Left lung (tissue), 10 donors: ENCODE data around the gene ASIP. TPM values are rescaled to one million over a fixed set of nuclear protein-coding genes. Genes with fewer than 3 reads are reported as not detected.
"Not testable (repeated sequence)": the region's sequence is repeated elsewhere in the genome, so short reads cannot be mapped to it uniquely, and the experiment has no call there.

ENCODE experiments used
- ATAC-seq: fragments of 200-7000 bp; cut with Tn5 transposase; one replicate; pipeline ENCODE4 v1.9.1; 2020; ENCODE audit warnings: moderate library complexity
- DNase-seq, 4 donors: peaks; one replicate each; pipeline ENCODE4 v3.0.0-alpha.2; 2013 to 2020
- H3K27ac ChIP-seq, 2 donors: fragments of 200-600 bp; sonication (generic) in 1 of 2; one replicate each; pipeline versions ENCODE4 v1.5.0 to v1.8.0; 2020 to 2021
- H3K27me3 ChIP-seq, 2 donors: fragments of 200-600 bp; sonication (generic) in 1 of 2; one replicate each; pipeline versions ENCODE4 v1.5.0 to v1.8.0; 2020 to 2021
- H3K36me3 ChIP-seq, 2 donors: fragments of 200-600 bp; sonication (generic) in 1 of 2; one replicate each; pipeline versions ENCODE4 v1.5.0 to v1.8.0; 2020 to 2021
- H3K4me1 ChIP-seq, 2 donors: fragments of 200-600 bp; one replicate each; pipeline ENCODE4 v1.8.0; 2021
- H3K4me3 ChIP-seq, 2 donors: fragments of 200-600 bp; sonication (generic) in 1 of 2; one replicate each; pipeline versions ENCODE4 v1.5.0 to v1.8.0; 2020 to 2021; ENCODE audit warnings: mild to moderate bottlenecking in 1 of 2
- H3K9me3 ChIP-seq, 2 donors: fragments of 200-600 bp; sonication (generic) in 1 of 2; one replicate each; pipeline versions ENCODE4 v1.5.0 to v1.8.0; 2020 to 2021
- intact Hi-C, 2 donors: fragments of 100-400 bp; cut with DNase I; formaldehyde crosslinking; loops; one replicate each; pipeline versions ENCODE4 v1.11.2 to v1.14.2; 2022
- polyA plus RNA-seq, 6 donors: library from polyadenylated mRNA; unstranded; fragments of 120-200 nt; gene quantifications; one replicate each; pipeline ENCODE4 v1.2.1, GENCODE V29; 2013; ENCODE audit not compliant: insufficient read length in 6 of 6
- total RNA-seq, 2 donors: library from RNA; stranded (reverse); fragmentation: NEBNext Ultra II Directional; extraction: Animal tissue kit (Norgen Biotek cat#: 25700); gene quantifications; one replicate each; pipeline ENCODE4 v1.2.1, GENCODE V29; 2021
- TF ChIP-seq, protein P1 (sequence below), 2 donors: fragments of 200-600 bp; sonication (generic) in 1 of 2; IDR thresholded peaks; one replicate each; pipeline versions ENCODE4 v1.5.0 to v1.8.0; 2021; ENCODE audit warnings: antibody characterized with exemption in 2 of 2
- donor health status: DM: no; HTN: yes; CAD: no.
- donor health status: DM: no; HTN: no; CAD: no.

The ASIP gene
- total and polyA plus RNA-seq, 8 donors, result 0.29 to 0.79 (median 0.36) TPM; not detected in 4

DNA sequence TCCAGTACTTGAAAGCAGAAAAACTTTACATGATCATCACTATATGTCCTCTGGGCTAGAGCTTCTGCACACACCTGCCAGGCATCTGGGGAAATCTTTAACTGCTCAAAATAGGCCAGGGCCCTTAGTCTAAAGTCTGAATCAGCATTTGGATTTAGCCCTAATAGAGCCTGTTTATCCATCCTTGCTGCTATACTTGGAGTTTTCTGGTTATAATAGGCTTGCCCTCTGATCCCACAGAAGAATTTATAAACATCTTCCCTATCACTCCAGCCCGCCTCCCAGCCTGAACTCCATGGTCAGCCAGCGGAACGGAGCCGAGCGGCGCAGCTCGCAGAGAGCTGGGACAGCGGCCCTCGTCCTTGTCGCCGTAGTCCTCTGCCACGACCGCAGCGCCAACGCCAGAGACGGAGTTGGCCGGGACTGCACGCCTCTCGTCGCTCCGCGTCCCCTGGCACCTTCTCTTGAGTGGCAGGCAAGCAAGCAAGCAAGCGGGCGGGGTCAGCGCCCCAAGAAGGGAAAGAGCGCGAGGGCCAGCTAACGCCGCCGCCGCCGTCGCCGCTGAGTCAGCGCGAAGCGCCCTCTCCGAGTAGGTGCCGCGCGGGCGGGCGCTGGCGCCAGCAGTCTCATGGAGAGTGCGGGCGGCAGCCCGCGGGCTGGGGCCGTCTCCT, 25.4 kb upstream of the ASIP start:
- peak; percentile 99 for ATAC-seq

GRCh38 chr20:34216382-34216742, 24.9 kb upstream of the ASIP start:
- Histone ChIP-seq H3K36me3 (no peaks in the 10 kb centered on the region), H3K9me3 (peaks cover 0 to 3% of the 10 kb centered on the region in 2 donors), H3K27ac (peak overlapping the region; percentile 46 to 67), H3K4me1 (peaks cover 7 to 12% of the 10 kb centered on the region in 2 donors), H3K27me3 (peaks cover 0 to 33% of the 10 kb centered on the region in 2 donors), H3K4me3 (peak overlapping the region; percentile 28 to 33)
- TF ChIP-seq, protein P1, sequence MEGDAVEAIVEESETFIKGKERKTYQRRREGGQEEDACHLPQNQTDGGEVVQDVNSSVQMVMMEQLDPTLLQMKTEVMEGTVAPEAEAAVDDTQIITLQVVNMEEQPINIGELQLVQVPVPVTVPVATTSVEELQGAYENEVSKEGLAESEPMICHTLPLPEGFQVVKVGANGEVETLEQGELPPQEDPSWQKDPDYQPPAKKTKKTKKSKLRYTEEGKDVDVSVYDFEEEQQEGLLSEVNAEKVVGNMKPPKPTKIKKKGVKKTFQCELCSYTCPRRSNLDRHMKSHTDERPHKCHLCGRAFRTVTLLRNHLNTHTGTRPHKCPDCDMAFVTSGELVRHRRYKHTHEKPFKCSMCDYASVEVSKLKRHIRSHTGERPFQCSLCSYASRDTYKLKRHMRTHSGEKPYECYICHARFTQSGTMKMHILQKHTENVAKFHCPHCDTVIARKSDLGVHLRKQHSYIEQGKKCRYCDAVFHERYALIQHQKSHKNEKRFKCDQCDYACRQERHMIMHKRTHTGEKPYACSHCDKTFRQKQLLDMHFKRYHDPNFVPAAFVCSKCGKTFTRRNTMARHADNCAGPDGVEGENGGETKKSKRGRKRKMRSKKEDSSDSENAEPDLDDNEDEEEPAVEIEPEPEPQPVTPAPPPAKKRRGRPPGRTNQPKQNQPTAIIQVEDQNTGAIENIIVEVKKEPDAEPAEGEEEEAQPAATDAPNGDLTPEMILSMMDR (IDR thresholded peaks at IDR 0.05), result no peak
- DNase-seq (no peak), ATAC-seq (no peak)
- intact Hi-C loops, result no loop called here

More for the DNA sequence above, 25.4 kb upstream of the ASIP start:
- H3K27ac ChIP-seq, result peak overlapping the region; percentile 46 to 67
- peaks cover 0 to 33% of the 10 kb centered on the region in 2 donors for H3K27me3 ChIP-seq
- TF ChIP-seq, protein P1 (IDR thresholded peaks at IDR 0.05), result no peak
- H3K9me3 ChIP-seq, result peaks cover 0 to 8% of the 10 kb centered on the region in 2 donors
- intact Hi-C loops, result no loop called here
- H3K36me3 ChIP-seq, result no peaks in the 10 kb centered on the region
- H3K4me3 ChIP-seq, result peak overlapping the region; percentile 28 to 33
- peaks cover 7 to 12% of the 10 kb centered on the region in 2 donors for H3K4me1 ChIP-seq
- DNase-seq, result peak; percentile 57 to 97 (median 83)

DNA sequence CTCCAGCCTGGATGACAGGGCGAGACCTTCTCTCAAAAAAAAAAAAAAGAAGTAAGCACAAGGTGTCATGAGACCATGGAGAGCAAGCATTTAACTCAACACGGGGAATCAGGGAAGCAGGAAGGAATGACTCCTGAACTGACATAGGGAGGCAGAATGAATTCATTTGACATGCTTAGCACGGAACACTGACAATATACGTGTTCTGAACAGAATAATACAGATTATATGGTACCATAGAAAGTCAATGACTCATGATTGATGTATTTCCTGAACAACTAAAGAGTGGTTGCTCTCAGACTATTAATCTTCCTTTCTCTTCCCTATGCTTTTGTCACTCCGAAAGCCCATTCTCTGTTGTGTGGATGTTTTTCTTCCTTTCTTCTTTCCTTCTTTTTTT, 20.7 kb upstream of the ASIP start:
- peaks cover 3 to 15% of the 10 kb centered on the region in 2 donors for H3K4me1 ChIP-seq
- no peak overlapping the region for H3K4me3 ChIP-seq
- intact Hi-C loops, result no loop called here
- TF ChIP-seq, protein P1 (IDR thresholded peaks at IDR 0.05), result no peak
- DNase-seq (no peak), ATAC-seq (no peak)
- no peak overlapping the region for H3K27ac ChIP-seq
- no peaks in the 10 kb centered on the region for H3K36me3 ChIP-seq
- peaks cover 0 to 31% of the 10 kb centered on the region in 2 donors for H3K27me3 ChIP-seq
- no peaks in the 10 kb centered on the region for H3K9me3 ChIP-seq

GRCh38 chr20:34222208-34222607, 19.0 kb upstream of the ASIP start:
- Histone ChIP-seq H3K27me3 (peaks cover 0 to 15% of the 10 kb centered on the region in 2 donors), H3K36me3 (no peaks in the 10 kb centered on the region), H3K4me3 (no peak overlapping the region), H3K9me3 (no peaks in the 10 kb centered on the region), H3K4me1 (peaks cover 0 to 5% of the 10 kb centered on the region in 2 donors), H3K27ac (no peak overlapping the region)
- TF ChIP-seq, protein P1 (IDR thresholded peaks at IDR 0.05), result no peak
- DNase-seq (peak in 1 of 4 donors; percentile 21), ATAC-seq (peak; percentile 85)
- intact Hi-C loops, result no loop called here

DNA sequence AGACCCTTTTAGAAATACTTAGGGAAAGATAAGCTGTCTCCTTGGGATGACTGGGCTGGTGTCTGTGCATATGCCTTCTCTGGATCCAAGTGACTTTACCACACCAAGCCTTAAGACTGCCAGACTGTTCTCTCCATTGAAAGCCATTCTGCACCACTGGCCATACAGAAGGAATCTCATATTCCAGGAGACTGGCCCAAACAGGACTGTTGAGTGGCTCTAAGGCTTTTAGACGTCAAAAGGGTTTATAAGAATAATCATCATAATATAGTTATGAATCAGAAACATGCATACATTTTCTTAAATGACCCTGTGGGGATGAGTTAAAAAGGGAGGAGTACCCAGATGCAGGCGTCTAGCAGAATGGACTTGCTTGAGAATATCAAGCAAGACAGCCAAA, 17.0 kb upstream of the ASIP start:
- intact Hi-C loops, DNase-seq: not testable (repeated sequence)

More for the DNA sequence above, 17.0 kb upstream of the ASIP start:
- H3K4me3 ChIP-seq, H3K36me3 ChIP-seq, H3K27ac ChIP-seq, H3K4me1 ChIP-seq, ATAC-seq, H3K9me3 ChIP-seq, H3K27me3 ChIP-seq: not testable (repeated sequence)
